SIG-M5 treated with dmso at 0.1 percent for 504 hours (cell line): ENCODE results near the gene SLC8A1.
A peak's percentile ranks its signal among the peaks of the same experiment; 100 is the strongest.

ENCODE experiments used
- DNase-seq: peaks from one replicate; lab custom pipeline; 2025; ENCODE audit not compliant: unreplicated experiment; lab: John Stamatoyannopoulos, UW

The SLC8A1 gene

GRCh38 chr2:40451918-40452605 lies at the start of gene SLC8A1:
TSS of gene SLC8A1 (minus strand) at chr2:40452090.
- DNase-seq: peak; percentile 24

DNA sequence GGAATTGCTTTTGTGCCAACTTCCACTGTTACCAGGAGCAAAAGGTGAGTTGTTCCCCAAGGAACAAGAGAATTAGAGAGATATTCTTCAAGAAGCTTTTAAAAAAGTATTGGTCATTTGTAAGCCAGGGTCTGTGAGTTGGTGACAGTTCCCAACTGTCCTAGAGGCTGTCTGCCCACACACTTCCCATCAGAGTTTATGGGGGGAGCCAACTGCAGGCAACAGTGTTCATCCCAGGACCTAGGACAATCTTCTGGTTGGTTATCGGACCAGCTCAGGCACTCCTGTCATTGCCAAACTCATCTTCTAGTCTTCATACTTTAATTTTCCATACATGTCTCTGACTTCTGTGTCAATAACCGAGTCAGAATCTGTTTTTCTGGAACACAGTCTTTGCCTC lies 47.5 kb upstream of the SLC8A1 start:
- no peak for DNase-seq

- no peak for DNase-seq
These were observed 45.5 kb upstream of the SLC8A1 start for GRCh38 chr2:40497251-40497859.

DNA sequence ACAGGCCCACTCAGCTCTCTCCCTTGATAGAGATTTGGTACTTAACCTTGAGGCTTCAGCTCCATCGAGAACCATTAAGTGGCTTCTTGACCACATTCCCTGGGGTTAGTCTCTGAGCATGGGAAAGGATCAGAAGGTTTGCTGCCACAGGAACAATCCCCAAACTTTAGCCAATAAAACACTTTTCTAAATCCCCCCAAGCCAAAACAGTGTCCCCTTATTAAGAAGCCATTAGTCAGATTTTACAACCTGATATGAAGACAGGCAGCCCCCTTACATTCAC lies 37.7 kb upstream of the SLC8A1 start:
- no peak for DNase-seq

DNA sequence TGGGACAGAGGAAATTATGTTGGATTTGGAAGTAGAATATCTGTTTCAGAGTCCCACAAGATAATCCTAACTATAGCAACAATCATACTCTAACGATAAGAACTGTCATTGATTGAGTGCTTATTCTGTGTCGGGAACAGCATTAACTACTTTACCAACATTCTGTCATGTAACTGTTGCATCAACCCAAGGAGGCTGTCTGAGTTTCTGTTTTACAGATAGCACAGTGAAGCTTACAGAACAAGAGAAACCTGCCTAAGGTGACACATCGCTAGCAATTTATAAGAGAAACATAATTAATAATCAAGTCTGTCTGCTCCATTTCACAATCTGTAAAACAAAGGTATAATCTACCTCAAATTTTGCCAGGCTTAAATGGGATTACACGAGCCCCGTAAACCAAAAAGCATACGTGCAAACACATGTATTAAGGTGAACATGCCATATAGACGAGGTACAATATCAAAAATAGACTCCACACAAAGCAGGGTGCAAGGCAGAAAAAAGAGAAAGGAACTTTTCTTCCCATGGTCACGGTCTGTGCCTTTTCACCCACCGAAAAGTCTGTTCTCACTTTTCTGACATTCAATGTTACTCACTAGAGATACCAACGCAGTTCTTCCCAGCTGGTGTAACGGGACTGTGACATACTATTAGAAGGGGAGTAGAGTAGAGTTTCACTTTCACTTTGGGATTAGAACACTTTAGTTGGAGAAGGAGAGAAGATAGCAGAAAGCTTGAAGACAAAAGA lies 37.2 kb upstream of the SLC8A1 start:
- DNase-seq: peak; percentile 16

DNA sequence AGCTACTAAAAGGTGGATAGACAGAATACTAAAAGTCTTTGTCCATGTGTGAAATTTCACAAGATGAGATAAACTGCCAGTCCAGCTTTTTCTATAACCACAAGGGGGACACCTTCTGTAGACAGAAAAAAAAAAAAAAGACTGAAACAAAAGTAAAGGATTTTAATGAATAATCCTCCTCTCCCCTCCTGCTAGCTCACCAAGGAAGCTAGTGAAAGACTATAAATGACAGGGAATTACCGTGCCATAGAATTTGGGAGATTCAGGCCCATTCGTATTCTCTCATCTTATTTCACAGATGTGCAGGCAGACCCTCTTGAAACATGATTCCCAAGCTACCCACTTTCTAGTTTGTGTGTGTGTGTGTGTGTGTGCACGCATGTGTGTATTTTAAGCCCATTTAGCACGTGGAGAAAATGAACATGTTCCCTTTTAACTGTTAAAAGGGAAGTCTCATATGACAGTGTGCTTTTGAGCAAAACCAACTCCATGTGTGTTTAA lies 36.3 kb upstream of the SLC8A1 start:
- peak; percentile 57 for DNase-seq

- peak; percentile 63 for DNase-seq
These were observed 35.7 kb upstream of the SLC8A1 start for GRCh38 chr2:40487602-40488001.

DNA sequence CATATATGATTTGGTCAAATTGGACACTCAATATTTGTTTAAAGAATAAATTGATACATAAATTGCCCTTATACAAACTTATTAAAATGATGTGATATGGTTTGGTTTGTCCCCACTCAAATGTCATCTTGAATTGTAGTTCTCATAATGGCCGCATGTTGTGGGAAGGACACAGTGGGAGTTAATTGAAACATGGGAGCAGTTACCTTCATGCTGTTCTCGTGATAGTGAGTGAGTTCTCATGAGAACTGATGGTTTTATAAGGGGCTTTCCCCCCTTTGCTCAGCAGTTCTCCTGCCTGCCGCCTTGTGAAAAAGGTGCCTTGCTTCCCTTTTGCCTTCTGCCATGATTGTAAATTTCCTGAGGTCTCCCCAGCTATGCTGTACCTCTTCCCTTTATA lies 34.0 kb upstream of the SLC8A1 start:
- no peak for DNase-seq

- DNase-seq: peak; percentile 63
These were observed 33.4 kb upstream of the SLC8A1 start for GRCh38 chr2:40485318-40485717.

DNA sequence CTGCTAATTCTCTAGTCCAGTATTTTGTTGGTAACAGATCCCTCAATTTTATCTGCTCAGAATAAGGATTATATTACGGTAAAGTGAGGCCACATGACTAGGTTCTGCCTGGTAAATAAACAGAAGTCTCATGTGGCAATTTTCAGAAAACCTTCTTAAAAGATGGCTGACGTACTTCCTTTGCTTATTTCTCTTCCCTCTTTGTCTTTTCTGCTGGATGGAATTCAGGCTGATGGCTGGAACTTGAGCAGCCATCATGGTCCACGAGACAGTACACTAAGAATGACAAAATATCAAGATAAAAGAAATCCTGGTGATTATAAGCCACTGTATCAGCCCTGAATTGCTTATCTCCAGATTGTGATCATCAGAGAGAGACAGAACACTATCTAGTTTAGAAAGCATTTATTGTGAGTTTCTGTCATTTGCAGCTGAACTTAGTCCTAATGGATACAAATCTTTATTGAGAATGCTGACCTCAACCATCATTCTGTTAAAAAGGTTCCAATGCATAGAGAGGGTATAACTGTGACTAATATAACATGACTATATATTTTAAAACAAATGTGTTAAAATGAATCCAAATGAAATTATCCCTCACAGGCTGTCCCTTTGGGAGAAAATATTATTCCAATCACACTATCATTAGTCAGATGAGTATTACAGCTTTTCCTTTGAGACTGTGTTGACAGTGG lies 31.8 kb upstream of the SLC8A1 start:
- no peak for DNase-seq

- no peak for DNase-seq
These were observed 28.7 kb upstream of the SLC8A1 start for GRCh38 chr2:40480596-40480995.

- peak; percentile 97 for DNase-seq
These were observed 28.2 kb upstream of the SLC8A1 start for GRCh38 chr2:40480073-40480472.

DNA sequence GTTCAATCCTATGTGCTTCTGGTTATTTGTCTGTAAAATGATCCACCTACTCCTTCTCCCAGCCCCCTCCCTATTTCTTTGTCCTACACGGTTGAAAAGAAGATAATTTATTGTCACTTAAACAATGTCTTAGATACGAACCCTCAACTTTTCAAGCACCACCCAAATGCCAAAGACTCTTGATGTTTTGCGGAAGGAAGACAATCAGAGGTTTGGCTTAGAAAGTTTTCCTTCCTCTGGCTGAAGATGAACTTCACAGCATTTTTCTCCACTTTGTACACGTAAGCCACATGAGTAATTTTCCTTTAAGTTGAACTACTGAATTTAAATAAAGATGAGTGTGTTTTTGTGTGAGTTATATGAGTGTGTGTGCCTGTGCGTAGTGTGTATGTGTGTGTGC lies 25.5 kb upstream of the SLC8A1 start:
- no peak for DNase-seq

DNA sequence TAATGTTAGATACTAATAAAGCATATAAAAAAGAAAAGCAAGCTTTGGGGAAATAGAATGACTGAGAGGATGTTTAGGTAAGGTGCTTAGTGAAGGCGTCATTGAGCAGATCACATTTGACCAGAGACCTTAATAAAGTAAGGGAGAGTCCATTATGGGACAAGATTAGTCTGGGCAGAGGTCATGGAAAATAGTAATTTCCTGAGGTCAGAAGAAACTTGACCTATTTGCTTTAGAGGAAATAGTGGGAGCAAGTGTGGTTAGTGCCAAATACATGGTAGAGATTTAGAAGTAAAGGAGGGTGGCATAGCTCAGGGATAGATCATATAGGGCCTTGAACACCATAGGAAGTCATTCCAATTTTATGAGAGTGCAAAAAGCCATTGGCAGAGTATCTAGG lies 24.5 kb upstream of the SLC8A1 start:
- DNase-seq: no peak

DNA sequence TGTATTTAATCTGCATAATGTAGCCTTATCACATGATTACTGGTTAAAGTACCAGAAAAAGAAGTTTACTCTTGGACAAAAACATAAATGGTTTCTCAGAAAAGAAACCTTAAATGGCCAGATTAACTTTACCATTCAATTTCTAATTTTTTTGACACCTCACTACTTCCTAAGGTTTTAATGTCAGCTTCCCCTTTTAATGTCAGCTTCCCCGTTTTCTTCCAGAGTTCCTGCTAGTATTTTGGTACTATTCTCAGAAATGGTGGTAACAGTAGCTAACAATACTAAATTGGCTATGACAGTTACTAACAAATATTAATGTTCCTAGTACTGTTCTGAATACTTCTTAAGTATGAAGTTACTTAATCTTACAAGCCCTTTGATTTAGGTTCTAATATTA lies 22.4 kb upstream of the SLC8A1 start:
- no peak for DNase-seq

GRCh38 chr2:40471866-40472265 lies 20.0 kb upstream of the SLC8A1 start:
- DNase-seq: no peak

GRCh38 chr2:40470822-40471813 lies 19.2 kb upstream of the SLC8A1 start:
- DNase-seq: peak; percentile 34

DNA sequence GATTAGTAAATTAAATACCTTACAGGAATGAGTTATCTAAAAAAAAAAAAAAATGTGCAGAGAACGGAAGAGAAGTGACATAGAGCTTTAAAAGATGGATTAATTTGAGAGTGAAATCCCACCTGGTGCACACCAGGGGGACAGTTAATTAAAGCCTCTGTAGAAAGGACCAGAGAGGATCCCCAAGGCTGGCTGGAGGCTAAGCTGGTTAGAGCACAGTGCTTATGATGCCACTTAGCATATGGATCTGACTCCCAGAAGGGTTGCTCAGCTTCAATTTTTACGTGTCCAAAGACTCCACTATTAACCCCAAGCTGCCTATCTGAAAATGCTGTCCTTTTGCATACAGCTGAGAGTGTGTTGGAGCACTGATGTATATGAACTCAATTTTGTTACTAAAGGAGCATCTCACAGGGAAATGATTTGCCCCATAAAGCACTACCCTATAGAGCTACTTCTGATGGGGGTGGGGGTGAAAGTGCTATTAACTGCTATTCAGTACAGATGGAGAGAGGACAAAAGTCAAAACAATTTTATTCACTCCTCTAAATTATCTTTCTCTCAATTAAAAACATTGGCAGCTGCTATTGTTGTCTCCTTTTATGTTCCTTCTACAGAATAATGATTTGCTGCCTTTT lies 15.2 kb upstream of the SLC8A1 start:
- no peak for DNase-seq

- DNase-seq: no peak
These were observed 14.5 kb upstream of the SLC8A1 start for GRCh38 chr2:40466332-40466906.

DNA sequence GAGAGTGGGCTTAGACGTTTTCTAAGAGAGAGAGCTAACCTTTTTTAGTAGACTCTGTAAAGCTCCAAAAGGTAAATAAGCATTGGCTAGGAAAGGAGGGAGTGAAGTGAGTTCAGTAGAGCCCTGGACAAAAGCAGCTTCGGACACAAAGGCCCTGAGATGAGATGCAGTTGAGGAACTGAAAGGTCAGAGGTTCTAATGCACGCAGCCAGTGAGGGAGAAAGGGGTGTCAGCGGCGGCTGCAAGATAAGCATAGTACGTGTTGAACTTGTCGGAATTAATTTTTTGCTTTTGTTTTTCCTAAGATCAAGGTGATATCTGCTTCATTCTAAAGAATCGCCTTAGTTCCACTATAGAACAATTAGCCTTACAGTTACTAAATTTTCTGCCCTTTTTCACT lies 11.2 kb upstream of the SLC8A1 start:
- DNase-seq: no peak
